ENCODE measurements around the gene S100A3.
A peak's percentile ranks its signal among the peaks of the same experiment; 100 is the strongest.

S100A3 gene

DNA sequence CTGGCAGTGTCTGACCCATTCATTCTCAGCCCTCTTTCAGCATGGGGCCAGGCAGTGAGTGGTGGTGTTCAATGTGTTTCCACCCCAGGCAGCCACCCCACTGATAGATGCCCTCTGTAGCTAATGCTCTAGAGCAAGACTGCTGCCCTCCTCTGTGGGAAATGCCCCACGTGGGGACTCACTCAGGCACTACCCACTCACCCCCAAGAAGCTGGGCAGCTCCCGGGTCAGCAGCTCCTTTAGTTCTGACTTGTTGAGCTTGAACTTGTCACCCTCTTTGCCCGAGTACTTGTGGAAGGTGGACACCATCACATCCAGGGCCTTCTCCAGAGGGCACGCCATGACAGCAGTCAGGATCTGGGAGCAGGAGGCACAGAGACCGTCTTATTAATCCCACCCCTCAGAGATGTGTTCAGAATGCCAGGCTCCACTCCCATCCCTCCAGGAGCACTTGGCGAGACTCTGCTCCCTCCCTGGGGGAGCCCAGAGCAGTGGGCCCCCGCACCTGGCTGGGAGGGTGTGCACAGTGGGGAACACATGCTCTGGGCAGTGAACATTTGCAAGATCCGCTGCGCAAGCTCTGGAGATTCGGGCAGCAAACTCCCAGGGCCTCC is 4.5 kb downstream of the S100A3 start:
- TF ChIP-seq, protein P1, sequence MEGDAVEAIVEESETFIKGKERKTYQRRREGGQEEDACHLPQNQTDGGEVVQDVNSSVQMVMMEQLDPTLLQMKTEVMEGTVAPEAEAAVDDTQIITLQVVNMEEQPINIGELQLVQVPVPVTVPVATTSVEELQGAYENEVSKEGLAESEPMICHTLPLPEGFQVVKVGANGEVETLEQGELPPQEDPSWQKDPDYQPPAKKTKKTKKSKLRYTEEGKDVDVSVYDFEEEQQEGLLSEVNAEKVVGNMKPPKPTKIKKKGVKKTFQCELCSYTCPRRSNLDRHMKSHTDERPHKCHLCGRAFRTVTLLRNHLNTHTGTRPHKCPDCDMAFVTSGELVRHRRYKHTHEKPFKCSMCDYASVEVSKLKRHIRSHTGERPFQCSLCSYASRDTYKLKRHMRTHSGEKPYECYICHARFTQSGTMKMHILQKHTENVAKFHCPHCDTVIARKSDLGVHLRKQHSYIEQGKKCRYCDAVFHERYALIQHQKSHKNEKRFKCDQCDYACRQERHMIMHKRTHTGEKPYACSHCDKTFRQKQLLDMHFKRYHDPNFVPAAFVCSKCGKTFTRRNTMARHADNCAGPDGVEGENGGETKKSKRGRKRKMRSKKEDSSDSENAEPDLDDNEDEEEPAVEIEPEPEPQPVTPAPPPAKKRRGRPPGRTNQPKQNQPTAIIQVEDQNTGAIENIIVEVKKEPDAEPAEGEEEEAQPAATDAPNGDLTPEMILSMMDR (IDR thresholded peaks at IDR 0.05; ENCODE audit: insufficient read depth, low read length, missing control alignments) = no peak
- no peak for DNase-seq (ENCODE audit: low read depth, low spot score)
- CTCF ChIA-PET = interaction anchor here (0.9 to 7.1 kb wide), 12 partner anchors 11 to 133 kb away, joined by 3 to 80 read pairs (median 8); partner anchors contain the start of genes CHTOP, S100A13 and S100A6
- H3K4me3 ChIP-seq (ENCODE audit: low read depth, low read length) = peak overlapping the region; percentile 56
- POLR2A ChIA-PET = interaction anchor here (0.7 to 5.0 kb wide), 7 partner anchors 11 to 89 kb away, joined by 3 to 128 read pairs (median 8); partner anchors contain the start of genes CHTOP, S100A13, S100A16 and S100A2

DNA sequence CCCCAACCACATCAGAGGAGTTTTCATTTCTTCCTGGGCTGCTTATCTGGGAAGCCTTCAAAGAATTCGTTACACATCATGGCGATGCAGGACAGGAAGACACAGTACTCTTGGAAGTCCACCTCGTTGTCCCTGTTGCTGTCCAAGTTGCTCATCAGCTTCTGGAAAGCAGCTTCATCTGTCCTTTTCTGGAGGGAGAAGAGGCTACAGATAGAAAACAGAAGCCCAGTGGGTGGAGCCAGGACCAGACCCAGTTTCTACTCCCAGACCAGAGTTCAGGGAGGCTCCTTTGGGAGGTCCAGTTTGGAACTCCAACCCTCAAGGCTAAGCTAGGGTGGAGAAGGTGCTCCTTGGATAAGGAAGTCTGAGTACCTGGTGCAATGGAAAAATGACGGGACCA is 5.3 kb downstream of the S100A3 start:
- no peak for DNase-seq (ENCODE audit: low read depth, low spot score)
- POLR2A ChIA-PET = interaction anchor here (1.1 to 5.0 kb wide), 5 partner anchors 10 to 84 kb away, joined by 3 to 128 read pairs (median 13); partner anchors contain the start of genes S100A13, S100A2 and S100A6
- peak overlapping the region; percentile 15 for H3K4me3 ChIP-seq (ENCODE audit: low read depth, low read length)
- CTCF ChIA-PET = interaction anchor here (1.0 to 7.1 kb wide), 10 partner anchors 10 to 78 kb away, joined by 3 to 80 read pairs (median 10); partner anchors contain the start of gene S100A6
- TF ChIP-seq, protein P1 (IDR thresholded peaks at IDR 0.05; ENCODE audit: insufficient read depth, low read length, missing control alignments) = no peak

DNA sequence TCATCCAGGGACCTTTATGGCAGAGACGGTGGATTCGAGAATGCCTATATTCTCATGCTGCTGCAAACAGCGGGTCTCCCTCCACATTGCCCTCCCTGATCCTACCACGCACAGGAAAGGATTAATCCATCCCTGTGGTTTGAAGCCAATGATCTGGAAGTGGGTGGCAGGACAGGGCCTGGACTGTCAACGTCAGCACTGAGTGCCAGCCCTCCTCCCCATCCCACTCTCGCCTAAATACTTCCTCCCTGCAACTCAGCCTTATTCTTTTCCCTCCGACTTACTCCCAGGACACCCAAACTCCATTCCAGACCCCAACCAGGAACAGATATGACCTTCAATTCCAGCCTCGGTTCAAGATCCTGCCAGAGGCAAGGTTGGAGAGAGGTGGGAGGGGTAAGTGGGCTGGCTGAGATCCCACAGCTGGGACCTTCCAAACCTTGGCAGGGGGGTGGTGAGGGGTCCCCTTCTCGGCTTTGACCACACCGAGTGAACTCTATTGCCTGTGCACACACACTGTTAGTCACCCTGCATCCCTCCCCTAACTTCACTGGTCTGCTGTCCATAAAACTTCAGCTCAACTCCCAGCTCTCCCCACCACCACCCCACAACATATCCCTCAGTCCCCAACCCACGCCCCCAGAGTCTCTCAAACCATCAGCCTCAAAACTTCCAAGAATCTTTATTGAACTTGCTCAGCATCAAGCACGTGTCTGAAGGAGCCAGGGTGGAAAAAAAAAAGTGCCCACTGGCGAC is 5.9 kb downstream of the S100A3 start:
- POLR2A ChIA-PET = interaction anchor here (1.1 to 5.0 kb wide), 3 partner anchors 9 to 84 kb away, joined by 5 to 128 read pairs (median 5); partner anchors contain the start of genes S100A13 and S100A6
- TF ChIP-seq, protein P1 (IDR thresholded peaks at IDR 0.05; ENCODE audit: insufficient read depth, low read length, missing control alignments) = no peak
- DNase-seq (ENCODE audit: low read depth, low spot score) = no peak
- H3K4me3 ChIP-seq (ENCODE audit: low read depth, low read length) = no peak overlapping the region; the same call in 1 of the 2 replicates
- CTCF ChIA-PET = interaction anchor here (1.0 to 7.1 kb wide), 6 partner anchors 10 to 74 kb away, joined by 3 to 80 read pairs (median 10); partner anchors contain the start of gene S100A6

DNA sequence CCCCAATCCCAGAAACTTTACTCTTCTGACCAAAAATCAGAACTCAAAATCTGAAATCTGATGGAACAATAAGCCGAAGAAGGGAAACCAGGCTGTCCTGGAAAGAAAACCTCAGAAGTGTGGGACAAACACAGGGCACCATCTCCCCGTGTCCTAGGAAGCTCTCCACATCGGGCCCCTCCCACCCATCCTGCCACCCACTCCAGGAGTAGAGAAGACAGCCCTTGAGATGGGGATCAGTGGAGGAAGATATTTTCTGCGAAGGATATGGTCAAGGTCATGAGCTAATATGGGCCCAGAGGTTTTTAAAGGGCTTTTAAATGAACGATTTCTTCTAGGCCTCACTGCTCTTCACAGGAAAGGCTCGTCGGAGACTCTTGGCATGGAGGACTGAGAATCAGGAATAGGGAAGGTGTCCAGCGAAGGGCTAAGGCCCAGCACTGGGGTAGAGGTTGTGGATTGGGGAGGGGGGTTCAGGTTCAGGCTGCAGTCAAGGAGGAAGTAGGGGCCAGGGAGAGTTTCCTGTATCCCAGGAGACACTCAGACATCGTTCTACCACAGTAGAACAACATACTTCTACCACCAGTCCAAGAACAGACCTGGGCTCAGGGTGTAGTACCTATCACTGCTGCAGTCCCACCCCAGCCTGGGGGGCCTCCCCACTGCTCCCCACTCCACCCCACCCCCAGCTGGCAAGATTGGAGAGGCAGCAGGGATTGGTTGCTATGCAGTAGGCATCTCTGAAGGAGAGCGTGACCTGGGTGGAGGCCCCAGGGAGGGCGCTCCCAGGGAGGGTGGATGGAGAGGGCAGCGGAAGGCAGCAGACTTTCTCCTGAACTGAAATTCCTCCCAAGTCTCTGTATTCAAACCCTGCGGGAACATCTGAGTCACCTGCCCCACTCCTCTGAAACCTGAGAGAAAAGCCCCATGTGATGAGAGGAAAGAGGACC is 7.1 kb downstream of the S100A3 start:
- CTCF ChIA-PET = interaction anchor here (1.3 to 7.1 kb wide), 6 partner anchors 8 to 33 kb away, joined by 5 to 80 read pairs (median 10); partner anchors contain the start of gene S100A6
- POLR2A ChIA-PET = interaction anchor here (1.1 to 2.9 kb wide), 5 partner anchors 24 to 92 kb away, joined by 3 to 14 read pairs (median 5); partner anchors contain the start of genes CHTOP, S100A13 and S100A2
- H3K4me3 ChIP-seq (ENCODE audit: low read depth, low read length) = no peak overlapping the region
- no peak for DNase-seq (ENCODE audit: low read depth, low spot score)
- TF ChIP-seq, protein P1 (IDR thresholded peaks at IDR 0.05; ENCODE audit: insufficient read depth, low read length, missing control alignments) = no peak

DNA sequence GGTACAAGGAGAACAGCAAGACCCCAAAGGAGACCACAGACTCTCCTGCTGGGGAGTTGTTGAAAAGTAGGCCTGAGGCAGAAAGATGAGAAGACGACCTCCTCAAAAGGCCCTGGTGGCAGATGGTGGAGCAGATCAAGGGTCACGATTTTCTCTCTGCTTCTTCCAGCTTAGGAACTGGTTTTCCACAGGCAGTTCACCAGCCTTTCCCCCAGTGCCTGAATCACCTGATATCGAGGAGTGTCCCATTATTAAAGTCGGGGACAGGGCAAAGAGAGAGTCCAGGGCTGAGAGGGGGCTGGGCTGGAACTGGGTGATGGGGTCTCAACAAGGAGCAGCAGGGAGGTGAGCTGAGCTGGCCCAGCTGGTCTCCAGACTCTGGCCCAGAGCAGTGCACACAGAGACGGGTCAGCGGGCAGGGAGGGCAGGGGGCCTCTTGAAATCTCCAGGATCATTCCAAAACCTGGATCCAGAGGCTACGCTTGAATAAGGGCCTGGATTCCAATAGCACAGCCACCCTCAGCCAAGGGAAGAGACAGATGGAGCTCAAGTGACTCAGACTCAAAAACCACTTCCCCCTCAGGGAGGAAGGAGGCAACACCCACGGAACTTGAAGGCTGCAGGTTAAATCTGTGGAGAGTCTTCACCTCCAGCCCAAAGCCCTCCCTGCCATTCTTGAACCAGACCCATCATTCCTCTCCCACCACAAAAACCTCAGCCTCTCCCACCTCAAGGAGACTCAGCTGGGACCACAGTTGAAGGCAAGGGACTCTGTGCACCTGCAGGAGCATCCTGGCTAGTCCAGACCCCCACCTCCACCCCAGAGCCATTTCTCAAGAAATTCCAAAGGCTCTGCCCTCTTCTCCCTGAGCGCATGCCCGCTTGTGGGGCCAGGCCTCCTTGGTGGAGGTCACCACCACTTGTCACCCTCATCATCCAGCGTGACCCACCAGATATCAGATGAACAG is 8.4 kb downstream of the S100A3 start, which contains the start of gene S100A5:
S100A5 (minus strand) TSS at position 541 of the 968 bp plus-strand sequence. CDS start 743 bp downstream, outside the sequence.
- H3K4me3 ChIP-seq (ENCODE audit: low read depth, low read length) = no peak within 1 kb of the TSS
- ChIA-PET POLR2A (interaction anchor here (0.6 to 2.9 kb wide), 6 partner anchors 9 to 93 kb away, joined by 3 to 14 read pairs (median 3); partner anchors contain the start of genes CHTOP, S100A13 and S100A2), CTCF (interaction anchor here (1.3 to 5.7 kb wide), 7 partner anchors 8 to 87 kb away, joined by 5 to 50 read pairs (median 8); partner anchors contain the start of genes S100A13 and S100A2)
- no peak for DNase-seq (ENCODE audit: low read depth, low spot score)
- TF ChIP-seq, protein P1 (IDR thresholded peaks at IDR 0.05; ENCODE audit: insufficient read depth, low read length, missing control alignments) = no peak
